H7 (cell line): ENCODE results near the gene MILR1. TPM values are rescaled to one million over a fixed set of nuclear protein-coding genes. Genes with fewer than 3 reads are reported as not detected.
"Not testable (repeated sequence)": the region's sequence is repeated elsewhere in the genome, so short reads cannot be mapped to it uniquely, and the experiment has no call there.

Source experiments
- DNase-seq: peaks from one replicate; pipeline ENCODE4 v3.0.0; 2012
- H3K27me3 ChIP-seq: 2 replicates; pipeline ENCODE4 v1.6.0; 2011; ENCODE audit warnings: mild to moderate bottlenecking, low read length; ENCODE audit not compliant: control insufficient read depth, insufficient read depth
- H3K36me3 ChIP-seq: replicated peaks from 2 replicates; pipeline ENCODE4 v1.5.1; 2011; ENCODE audit warnings: low read length; ENCODE audit not compliant: control insufficient read depth, insufficient read depth
- H3K4me3 ChIP-seq: 2 replicates; pipeline ENCODE4 v1.5.1; 2011; ENCODE audit warnings: low read depth, mild to moderate bottlenecking, control low read depth, low read length, moderate library complexity; ENCODE audit not compliant: insufficient read depth
- total RNA-seq: library from RNA; depleted of rRNA; stranded (reverse); fragments of >200 nt; shearing (Covaris generic); gene quantifications from 2 replicates; pipeline ENCODE4 v1.2.3, GENCODE V29; 2014

Gene MILR1
- total RNA-seq, 1 experiment from 2014 or later: 1.5 TPM

DNA sequence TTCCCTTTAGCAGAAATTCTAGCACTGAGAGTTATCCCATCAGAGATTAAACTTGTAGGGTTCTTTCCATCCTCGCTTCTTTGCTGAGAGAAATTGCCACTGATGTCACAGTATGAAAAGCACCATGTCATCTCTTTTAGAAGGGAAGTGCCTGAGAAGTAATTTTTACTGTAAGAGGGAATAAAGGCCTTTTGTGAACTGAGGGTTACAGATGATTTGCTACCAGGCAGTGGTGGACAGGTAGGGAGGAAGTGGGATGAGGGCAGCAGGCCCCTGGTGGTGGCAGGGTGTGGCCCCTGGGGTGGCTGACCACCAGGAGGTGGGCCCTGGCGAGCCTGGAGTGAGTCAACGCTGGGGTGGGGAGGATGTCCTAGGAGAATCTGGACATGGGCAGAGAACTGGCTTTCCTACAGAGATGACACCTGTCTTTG, 6.4 kb upstream of the MILR1 start:
- H3K27me3 ChIP-seq: no peaks in the 10 kb centered on the region
- no peak overlapping the region for H3K4me3 ChIP-seq
- no peak for DNase-seq
- no peaks in the 10 kb centered on the region for H3K36me3 ChIP-seq

GRCh38 chr17:64443086-64443760, 5.7 kb upstream of the MILR1 start:
- Histone ChIP-seq H3K27me3 (no peaks in the 10 kb centered on the region), H3K4me3 (no peak overlapping the region), H3K36me3 (no peaks in the 10 kb centered on the region)
- DNase-seq: no peak

DNA sequence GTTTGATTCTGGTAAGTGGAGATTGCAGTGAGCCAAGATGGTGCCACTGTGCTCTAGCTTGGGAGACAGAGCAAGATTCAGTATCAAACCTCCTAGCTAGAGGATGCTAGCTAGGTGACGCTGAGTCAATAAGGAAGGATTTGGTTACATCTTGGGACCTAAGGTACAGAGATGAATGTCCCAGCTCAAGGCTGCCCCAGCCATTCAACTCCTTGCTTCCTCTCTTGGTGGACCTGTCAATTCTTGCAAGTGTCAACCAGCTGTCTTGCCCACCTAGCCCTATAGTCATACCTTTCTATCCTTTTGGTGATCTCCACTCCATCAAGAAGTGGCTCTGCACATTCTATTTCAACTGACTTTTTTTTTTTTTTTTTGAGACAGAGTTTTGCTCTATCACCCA, 1.4 kb upstream of the MILR1 start:
- H3K27me3 ChIP-seq: no peaks in the 10 kb centered on the region
- no peak for DNase-seq
- no peaks in the 10 kb centered on the region for H3K36me3 ChIP-seq
- no peak overlapping the region for H3K4me3 ChIP-seq

GRCh38 chr17:64449545-64449944, 630 bp downstream of the MILR1 start:
- Histone ChIP-seq H3K27me3 (no peaks in the 10 kb centered on the region), H3K36me3 (no peaks in the 10 kb centered on the region), H3K4me3 (no peak overlapping the region)
- DNase-seq: no peak

DNA sequence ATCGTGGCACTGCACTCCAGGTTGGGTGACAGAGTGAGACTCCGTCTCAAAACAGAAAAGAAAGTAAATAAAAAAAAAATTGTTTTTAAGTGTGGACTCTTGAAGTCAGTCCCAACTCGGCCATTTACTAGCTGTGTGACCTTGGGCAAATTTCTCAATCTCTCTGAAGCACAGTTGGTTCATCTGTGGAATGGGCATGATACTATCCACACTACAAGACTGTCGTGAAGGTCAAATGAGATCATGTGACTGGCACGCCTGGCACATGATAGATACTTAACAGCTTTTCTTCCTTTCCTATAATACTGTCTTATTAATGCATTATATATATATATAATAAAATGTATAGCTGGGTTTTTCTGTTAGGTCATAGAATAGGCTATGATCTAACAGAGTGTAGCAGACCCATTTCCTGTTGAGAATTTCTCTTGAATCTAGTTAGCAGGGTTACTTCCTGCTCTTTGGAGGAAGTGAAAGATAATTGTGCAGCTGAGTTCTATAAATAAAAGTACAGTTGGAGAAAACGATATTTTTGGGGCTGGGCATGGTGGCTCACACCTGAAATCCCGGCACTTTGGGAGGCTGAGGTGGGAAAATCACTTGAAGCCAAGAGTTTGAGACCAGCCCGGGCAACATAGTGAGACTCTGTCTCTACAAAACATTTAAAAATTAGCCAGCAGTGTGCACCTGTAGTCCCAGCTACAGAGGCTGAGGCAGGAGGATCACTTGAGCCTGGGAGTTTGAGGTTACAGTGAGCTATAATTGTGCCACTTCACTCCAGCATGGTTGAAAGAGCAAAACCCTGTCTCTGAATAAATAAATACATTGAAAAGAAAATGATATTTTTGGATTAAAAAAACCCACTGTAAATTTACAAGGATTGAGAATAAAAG, 7.3 kb downstream of the MILR1 start:
- DNase-seq: no peak
- no peaks in the 10 kb centered on the region for H3K27me3 ChIP-seq
- no peak overlapping the region for H3K4me3 ChIP-seq
- H3K36me3 ChIP-seq: no peaks in the 10 kb centered on the region

DNA sequence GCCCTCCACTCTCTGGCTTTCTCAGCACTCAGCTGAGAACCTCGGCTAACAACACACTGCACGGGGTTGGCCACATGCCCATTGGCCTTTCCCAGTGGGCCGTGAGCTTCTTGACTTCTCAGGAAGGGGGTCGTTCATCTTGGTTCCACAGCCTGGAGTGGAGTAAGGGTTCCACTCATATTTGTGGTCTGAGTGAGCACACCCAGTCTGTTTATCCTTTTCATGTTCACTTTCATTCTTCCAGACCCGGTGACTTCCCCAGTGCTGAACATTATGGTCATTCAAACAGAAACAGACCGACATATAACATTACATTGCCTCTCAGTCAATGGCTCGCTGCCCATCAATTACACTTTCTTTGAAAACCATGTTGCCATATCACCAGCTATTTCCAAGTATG, 8.2 kb downstream of the MILR1 start:
- no peak for DNase-seq
- Histone ChIP-seq H3K27me3 (no peaks in the 10 kb centered on the region), H3K4me3 (no peak overlapping the region)

DNA sequence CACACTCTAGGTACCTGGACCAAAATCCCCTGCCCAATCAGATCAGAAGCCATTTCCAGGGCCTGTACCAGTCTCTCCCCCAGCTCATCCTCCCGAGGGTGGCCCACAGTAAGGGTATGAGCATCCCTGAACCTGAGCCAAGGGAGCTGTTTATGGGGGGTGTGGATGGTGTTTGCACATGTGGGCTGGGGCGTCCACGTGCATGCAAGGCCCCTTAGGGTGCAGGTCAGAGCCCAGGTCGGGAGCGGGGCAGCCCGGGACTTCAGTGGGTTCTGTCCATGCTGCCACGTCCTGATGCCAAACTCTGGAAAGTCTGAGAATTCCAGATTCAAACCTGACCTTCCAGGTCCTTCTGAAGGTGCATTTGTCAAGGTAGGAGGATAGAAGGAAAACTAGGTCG, 9.8 kb downstream of the MILR1 start:
- Histone ChIP-seq H3K4me3 (no peak overlapping the region), H3K27me3 (no peaks in the 10 kb centered on the region), H3K36me3 (no peaks in the 10 kb centered on the region)
- DNase-seq: no peak

More for the DNA sequence above, 8.2 kb downstream of the MILR1 start:
- H3K36me3 ChIP-seq: no peaks in the 10 kb centered on the region

GRCh38 chr17:64459284-64459747, 10.4 kb downstream of the MILR1 start:
- H3K4me3 ChIP-seq: no peak overlapping the region
- no peaks in the 10 kb centered on the region for H3K36me3 ChIP-seq
- H3K27me3 ChIP-seq: no peaks in the 10 kb centered on the region
- no peak for DNase-seq

DNA sequence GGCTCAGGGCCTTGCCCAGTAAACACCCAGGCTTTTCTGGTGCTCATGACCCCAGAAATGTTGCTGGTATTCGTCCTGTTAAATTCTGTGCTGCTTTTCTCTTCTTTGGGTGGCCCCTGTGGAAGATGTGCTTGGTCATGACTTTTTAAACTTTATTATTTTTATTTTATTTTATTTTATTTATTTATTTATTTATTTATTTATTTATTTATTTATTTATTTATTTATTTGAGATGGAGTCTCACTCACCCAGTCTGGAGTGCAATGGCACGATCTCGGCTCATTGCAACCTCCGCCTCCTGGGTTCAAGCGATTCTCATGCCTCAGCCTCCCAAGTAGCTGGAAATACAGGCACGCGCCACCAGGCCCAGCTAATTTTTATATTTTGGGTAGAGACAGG, 10.9 kb downstream of the MILR1 start:
- H3K27me3 ChIP-seq, DNase-seq, H3K4me3 ChIP-seq, H3K36me3 ChIP-seq: not testable (repeated sequence)

DNA sequence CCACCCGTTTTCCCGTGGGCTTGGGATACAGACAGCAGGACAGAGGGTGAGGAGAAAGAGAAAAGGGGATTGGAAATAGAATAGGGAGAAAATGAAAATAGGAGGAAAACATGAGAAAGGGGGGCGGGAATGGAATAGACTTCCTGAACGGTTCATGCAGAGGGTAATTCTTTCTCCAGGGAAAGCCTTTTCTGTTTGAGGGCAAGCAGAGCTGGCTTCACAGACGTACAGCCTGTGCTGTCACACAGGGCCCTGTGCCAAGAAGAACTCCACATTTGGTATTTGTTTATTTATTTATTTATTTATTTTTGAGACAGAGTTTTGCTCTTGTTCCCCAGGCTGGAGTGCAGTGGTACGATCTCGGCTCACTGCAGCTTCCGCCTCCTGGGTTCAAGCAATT, 12.0 kb downstream of the MILR1 start:
- no peak for DNase-seq
- H3K27me3 ChIP-seq: no peaks in the 10 kb centered on the region
- H3K36me3 ChIP-seq: no peaks in the 10 kb centered on the region
- no peak overlapping the region for H3K4me3 ChIP-seq

GRCh38 chr17:64461788-64462187, 12.9 kb downstream of the MILR1 start:
- Histone ChIP-seq H3K4me3 (no peak overlapping the region), H3K36me3 (no peaks in the 10 kb centered on the region), H3K27me3 (no peaks in the 10 kb centered on the region)
- no peak for DNase-seq

- Histone ChIP-seq H3K36me3 (no peaks in the 10 kb centered on the region), H3K4me3 (no peak overlapping the region), H3K27me3 (no peaks in the 10 kb centered on the region)
- DNase-seq: no peak
Observed at GRCh38 chr17:64466019-64466735, 17.3 kb downstream of the MILR1 start.

DNA sequence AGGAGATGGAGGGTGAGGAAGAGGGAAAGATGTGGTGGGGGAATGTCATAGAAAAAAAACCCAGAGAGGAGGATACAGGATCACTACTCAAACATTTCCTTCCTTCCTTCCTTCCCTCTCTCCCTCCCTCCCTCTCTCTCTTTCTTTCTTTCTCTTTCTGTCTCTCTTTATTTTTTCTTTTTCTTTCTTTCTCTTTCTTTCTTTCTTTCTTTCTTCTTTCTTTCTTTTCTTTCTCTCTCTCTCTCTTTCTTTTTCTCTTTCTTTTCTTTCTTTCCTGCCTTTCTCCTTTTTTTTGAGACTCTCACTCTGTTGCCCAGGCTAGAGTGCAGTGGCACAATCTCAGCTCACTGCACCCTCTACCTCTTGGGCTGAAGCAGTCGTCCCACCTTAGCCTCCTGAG, 17.9 kb downstream of the MILR1 start:
- not testable (repeated sequence) for H3K4me3 ChIP-seq, H3K27me3 ChIP-seq, H3K36me3 ChIP-seq, DNase-seq

DNA sequence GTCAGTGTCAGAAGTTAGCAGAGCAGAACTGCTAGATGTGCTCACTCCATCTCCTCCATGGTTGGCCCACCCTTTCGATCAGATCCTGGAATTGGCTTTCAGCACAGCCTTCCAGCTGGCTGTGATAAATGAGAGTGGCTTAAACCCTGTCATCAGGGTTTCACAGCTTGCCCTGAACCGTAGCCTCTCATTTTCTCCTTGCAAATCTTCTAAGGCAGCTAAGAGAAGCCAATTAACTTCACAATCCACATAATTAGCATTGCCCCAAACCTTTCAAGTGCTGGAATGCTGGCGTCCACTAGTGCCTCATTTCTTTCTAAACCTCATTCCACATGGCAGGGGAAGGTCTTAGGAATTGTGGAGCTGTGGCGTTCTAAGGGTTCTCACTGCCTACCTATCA, 21.7 kb downstream of the MILR1 start:
- H3K27me3 ChIP-seq: no peaks in the 10 kb centered on the region
- no peaks in the 10 kb centered on the region for H3K36me3 ChIP-seq
- no peak for DNase-seq
- H3K4me3 ChIP-seq: no peak overlapping the region

- no peak for DNase-seq
- H3K27me3 ChIP-seq: no peaks in the 10 kb centered on the region
- no peak overlapping the region for H3K4me3 ChIP-seq
- no peaks in the 10 kb centered on the region for H3K36me3 ChIP-seq
Observed at GRCh38 chr17:64471440-64471839, 22.5 kb downstream of the MILR1 start.
